ENCODE results near the gene TMPRSS11D. TPM values are rescaled to one million over a fixed set of nuclear protein-coding genes. Genes with fewer than 3 reads are reported as not detected.

The TMPRSS11D gene
- total and polyA plus RNA-seq, 9 donors = not detected

- no peak overlapping the region for H3K27ac ChIP-seq
- 30 to 73% (median 37%) methylated on average over 1 of the region's 1 CpG for WGBS, 3 donors
- TF ChIP-seq CTCF (IDR thresholded peaks at IDR 0.05) (no peak), POLR2A (IDR thresholded peaks at IDR 0.05) (no peak), EP300 (IDR thresholded peaks at IDR 0.05) (no peak)
- no peak overlapping the region for H3K4me3 ChIP-seq
- H3K36me3 ChIP-seq = no peaks in the 10 kb centered on the region
- DNase-seq = no peak
- no peaks in the 10 kb centered on the region for H3K27me3 ChIP-seq
- H3K4me1 ChIP-seq (ENCODE audit: insufficient read depth) = no peaks in the 10 kb centered on the region
- no peaks in the 10 kb centered on the region for H3K9me3 ChIP-seq
- intact Hi-C loops (cut with DNase I) = no loop called here
Observed at GRCh38 chr4:67873116-67873515, 10.7 kb downstream of the TMPRSS11D start.

GRCh38 chr4:67871867-67872266, 11.9 kb downstream of the TMPRSS11D start:
- H3K27me3 ChIP-seq = no peaks in the 10 kb centered on the region
- TF ChIP-seq EP300 (IDR thresholded peaks at IDR 0.05) (no peak), POLR2A (IDR thresholded peaks at IDR 0.05) (no peak), CTCF (IDR thresholded peaks at IDR 0.05) (no peak)
- H3K27ac ChIP-seq = no peak overlapping the region
- H3K36me3 ChIP-seq = no peaks in the 10 kb centered on the region
- DNase-seq = no peak
- intact Hi-C loops (cut with DNase I) = no loop called here
- H3K4me1 ChIP-seq (ENCODE audit: insufficient read depth) = no peaks in the 10 kb centered on the region
- H3K9me3 ChIP-seq = no peaks in the 10 kb centered on the region
- no peak overlapping the region for H3K4me3 ChIP-seq

DNA sequence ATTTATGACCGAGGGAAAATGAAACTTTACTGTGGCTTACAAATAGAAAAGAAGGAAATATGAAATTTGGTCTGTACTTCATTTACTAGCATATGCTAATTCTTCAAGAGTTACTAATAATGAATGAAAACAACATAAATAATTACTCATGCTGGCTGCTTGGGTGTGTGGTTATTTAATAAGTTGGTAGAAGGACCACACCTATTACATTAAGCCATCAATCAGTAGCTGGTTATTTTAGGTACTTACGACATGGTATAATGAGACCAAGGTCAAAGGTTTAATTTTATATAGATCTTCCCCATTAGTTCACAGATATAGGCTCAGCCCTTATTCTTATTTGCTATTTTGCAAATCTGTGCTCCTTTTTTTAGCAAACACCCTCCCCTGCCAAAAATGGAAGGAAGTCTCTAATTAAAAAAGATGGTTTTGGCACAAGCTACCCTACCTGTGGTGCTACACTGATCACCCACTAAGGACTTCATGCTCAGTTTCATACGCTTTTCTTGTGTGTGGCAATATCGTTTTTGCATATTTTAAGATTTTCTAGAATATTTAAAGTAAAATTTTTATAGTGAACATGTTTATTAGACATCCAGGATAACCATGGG, 14.1 kb downstream of the TMPRSS11D start:
- TF ChIP-seq POLR2A (IDR thresholded peaks at IDR 0.05) (no peak), EP300 (IDR thresholded peaks at IDR 0.05) (no peak), CTCF (IDR thresholded peaks at IDR 0.05) (no peak)

GRCh38 chr4:67861513-67861912, 22.3 kb downstream of the TMPRSS11D start:
- WGBS, 3 donors = 44 to 56% (median 49%) methylated on average over 6 of the region's 6 CpGs
- H3K27ac ChIP-seq = no peak overlapping the region
- H3K4me3 ChIP-seq = no peak overlapping the region
- no peak for DNase-seq
- no peaks in the 10 kb centered on the region for H3K27me3 ChIP-seq
- no peaks in the 10 kb centered on the region for H3K36me3 ChIP-seq
- no peaks in the 10 kb centered on the region for H3K4me1 ChIP-seq (ENCODE audit: insufficient read depth)
- intact Hi-C loops (cut with DNase I) = no loop called here
- no peaks in the 10 kb centered on the region for H3K9me3 ChIP-seq
- no peak for TF ChIP-seq EP300 (IDR thresholded peaks at IDR 0.05)

More for the DNA sequence above, 14.1 kb downstream of the TMPRSS11D start:
- intact Hi-C loops (cut with DNase I) = no loop called here
- Histone ChIP-seq H3K4me1 (ENCODE audit: insufficient read depth) (no peaks in the 10 kb centered on the region), H3K4me3 (no peak overlapping the region), H3K27me3 (no peaks in the 10 kb centered on the region), H3K36me3 (no peaks in the 10 kb centered on the region), H3K9me3 (no peaks in the 10 kb centered on the region), H3K27ac (no peak overlapping the region)
- WGBS, 3 donors = 78 to 83% (median 82%) methylated on average over 4 of the region's 4 CpGs
- no peak for DNase-seq

- no peaks in the 10 kb centered on the region for H3K36me3 ChIP-seq
- H3K27ac ChIP-seq = no peak overlapping the region
- no peak overlapping the region for H3K4me3 ChIP-seq
- no peak for DNase-seq
- H3K27me3 ChIP-seq = no peaks in the 10 kb centered on the region
- H3K4me1 ChIP-seq (ENCODE audit: insufficient read depth) = no peaks in the 10 kb centered on the region
- H3K9me3 ChIP-seq = no peaks in the 10 kb centered on the region
- intact Hi-C loops (cut with DNase I) = no loop called here
- TF ChIP-seq CTCF (IDR thresholded peaks at IDR 0.05) = no peak
- no peak for TF ChIP-seq EP300 (IDR thresholded peaks at IDR 0.05)
- TF ChIP-seq POLR2A (IDR thresholded peaks at IDR 0.05) = no peak
- WGBS, 3 donors = 56 to 67% (median 62%) methylated on average over 2 of the region's 2 CpGs
Observed at GRCh38 chr4:67853336-67853735, 30.5 kb downstream of the TMPRSS11D start.

All from ovary (tissue), 9 donors.